D721Med (cell line): ENCODE results near the gene HS6ST1.

Experiments
- DNase-seq: peaks from one replicate; pipeline ENCODE4 v3.0.0; 2011; ENCODE audit warnings: low spot score; ENCODE audit not compliant: insufficient read length
- FAIRE-seq: peaks from 2 replicates; lab custom pipeline; 2011; peaks lifted over from hg19 to GRCh38; lab: Jason Lieb, UNC
- CTCF ChIP-seq: IDR thresholded peaks from 2 replicates; pipeline ENCODE4 v1.5.1; 2012; ENCODE audit warnings: mild to moderate bottlenecking, control low read depth; ENCODE audit not compliant: insufficient read depth; ENCODE audit errors: missing control alignments

Gene HS6ST1

GRCh38 chr2:128282976-128283810, 35.5 kb downstream of the HS6ST1 start:
- peak; percentile 19 for TF ChIP-seq CTCF
- DNase-seq (no peak), FAIRE-seq (no peak)

GRCh38 chr2:128282246-128282975, 36.3 kb downstream of the HS6ST1 start:
- TF ChIP-seq CTCF, result no peak
- DNase-seq (no peak), FAIRE-seq (no peak)

- no peak for FAIRE-seq
- no peak for DNase-seq
- no peak for TF ChIP-seq CTCF
These were observed 36.8 kb downstream of the HS6ST1 start for GRCh38 chr2:128281852-128282245.

GRCh38 chr2:128280901-128281321, 37.8 kb downstream of the HS6ST1 start:
- FAIRE-seq, result no peak
- no peak for TF ChIP-seq CTCF
- no peak for DNase-seq

- no peak for TF ChIP-seq CTCF
- FAIRE-seq (no peak), DNase-seq (no peak)
These were observed 38.4 kb downstream of the HS6ST1 start for GRCh38 chr2:128280158-128280871.

- FAIRE-seq (no peak), DNase-seq (no peak)
- TF ChIP-seq CTCF, result no peak
These were observed 38.9 kb downstream of the HS6ST1 start for GRCh38 chr2:128279786-128280157.
